Chondrocyte (in vitro differentiated cells): ENCODE data around the gene MYDGF. TPM values are rescaled to one million over a fixed set of nuclear protein-coding genes. Genes with fewer than 3 reads are reported as not detected.

ENCODE experiments used
- DNase-seq: peaks from one replicate; pipeline ENCODE4 v3.0.0; 2021; ENCODE audit warnings: mixed read lengths, low spot score
- H3K27ac Mint-ChIP-seq: one replicate; pipeline ENCODE4 v1.8.0; 2021; ENCODE audit warnings: mild to moderate bottlenecking, moderate library complexity, mixed read lengths; ENCODE audit not compliant: unreplicated experiment
- H3K27me3 Mint-ChIP-seq: 2 replicates; pipeline ENCODE4 v1.8.0; 2021; ENCODE audit warnings: low read depth, mixed read lengths
- H3K36me3 Mint-ChIP-seq: 2 replicates; pipeline ENCODE4 v1.8.0; 2021; ENCODE audit warnings: low read depth, mixed read lengths
- H3K4me1 Mint-ChIP-seq: 2 replicates; pipeline ENCODE4 v1.8.0; 2021; ENCODE audit warnings: low read depth, mild to moderate bottlenecking, mixed read lengths
- H3K4me3 Mint-ChIP-seq: one replicate; pipeline ENCODE4 v1.8.0; 2021; ENCODE audit warnings: mild to moderate bottlenecking, moderate library complexity, mixed read lengths; ENCODE audit not compliant: unreplicated experiment
- H3K9me3 Mint-ChIP-seq: 2 replicates; pipeline ENCODE4 v1.8.0; 2021; ENCODE audit warnings: low read depth, mixed read lengths
- CTCF ChIP-seq: fragments of 200-600 bp; sonication (generic); IDR thresholded peaks from 2 replicates; pipeline ENCODE4 v1.5.0; 2021; ENCODE audit warnings: antibody characterized with exemption, mild to moderate bottlenecking, moderate library complexity
- total RNA-seq: library from RNA; stranded (reverse); gene quantifications from 3 replicates; pipeline ENCODE4 v1.2.1, GENCODE V29; 2021

MYDGF gene
- total RNA-seq, 1 donor from 2014 or later, result 124 TPM

- DNase-seq, result no peak
- no peaks in the 10 kb centered on the region for H3K36me3 Mint-ChIP-seq
- H3K27me3 Mint-ChIP-seq, result peaks cover 13% of the 10 kb centered on the region
- H3K4me1 Mint-ChIP-seq, result peaks cover 11% of the 10 kb centered on the region
- H3K4me3 Mint-ChIP-seq, result no peak overlapping the region
- peak; percentile 22 for TF ChIP-seq CTCF
- peaks cover 3% of the 10 kb centered on the region for H3K9me3 Mint-ChIP-seq
- H3K27ac Mint-ChIP-seq, result peak overlapping the region; percentile 8
Observed at GRCh38 chr19:4609878-4610511, 60.1 kb downstream of the MYDGF start.

Other genes starting within 250 kb of the MYDGF start
- 83.7 to 90.2 TPM (median 86.9 TPM) in 3 replicates for gene UBXN6, start 212.5 kb downstream of the MYDGF start, total RNA-seq
- 50.0 to 66.5 TPM (median 51.7 TPM) in 3 replicates for gene HDGFL2, start 198.0 kb downstream of the MYDGF start, total RNA-seq
- 0.05 TPM in 2 of 3 replicates, not detected in the other for gene PLIN4, start 151.9 kb downstream of the MYDGF start, total RNA-seq
- gene PLIN5, start 135.1 kb downstream of the MYDGF start, total RNA-seq, result not detected in 3 replicates
- not detected in 3 replicates for gene LRG1, start 130.3 kb downstream of the MYDGF start, total RNA-seq
- gene SEMA6B, start 110.7 kb downstream of the MYDGF start, total RNA-seq, result 4.2 to 5.3 TPM (median 4.3 TPM) in 3 replicates
- gene TNFAIP8L1, start 30.8 kb downstream of the MYDGF start, total RNA-seq, result 2.0 to 4.2 TPM (median 3.9 TPM) in 3 replicates
- gene DPP9, start 53.5 kb upstream of the MYDGF start, total RNA-seq, result 31.5 to 41.5 TPM (median 38.7 TPM) in 3 replicates
- gene FEM1A, start 121.4 kb upstream of the MYDGF start, total RNA-seq, result 11.1 to 12.3 TPM (median 11.4 TPM) in 3 replicates
- gene TICAM1, start 161.4 kb upstream of the MYDGF start, total RNA-seq, result 6.8 to 13.2 TPM (median 12.3 TPM) in 3 replicates
- gene PLIN3, start 197.3 kb upstream of the MYDGF start, total RNA-seq, result 91.8 to 93.2 TPM (median 93.0 TPM) in 3 replicates
- 0.41 TPM in 1 of 3 replicates, not detected in the others for gene ARRDC5, start 232.6 kb upstream of the MYDGF start, total RNA-seq
- gene UHRF1, start 239.2 kb upstream of the MYDGF start, total RNA-seq, result 15.7 to 42.5 TPM (median 17.4 TPM) in 3 replicates